GM23338 (cell line): ENCODE results near the gene DLL4. TPM values are rescaled to one million over a fixed set of nuclear protein-coding genes. Genes with fewer than 3 reads are reported as not detected.

Source experiments
- ATAC-seq: fragments of 200-7000 bp; cut with Tn5 transposase; 3 replicates; pipeline ENCODE4 v1.9.1; 2020
- DNase-seq: peaks from one replicate; pipeline ENCODE4 v3.0.0-alpha.2; 2015; ENCODE audit warnings: low spot score
- H2AFZ ChIP-seq: fragments of 200-600 bp; sonication (generic); 2 replicates; pipeline ENCODE4 v1.8.0; 2016; ENCODE audit warnings: antibody characterized with exemption, mild to moderate bottlenecking, moderate library complexity
- H3F3A ChIP-seq: fragments of 200-600 bp; sonication (generic); replicated peaks from 2 replicates; pipeline ENCODE4 v1.8.0; 2017; ENCODE audit warnings: antibody characterized with exemption, mixed run types, low read depth
- H3K27ac ChIP-seq: fragments of 200-600 bp; sonication (generic); 2 replicates; pipeline ENCODE4 v1.6.1; 2016; ENCODE audit warnings: low read depth
- H3K27me3 ChIP-seq: fragments of 200-600 bp; sonication (generic); 2 replicates; pipeline ENCODE4 v1.8.0; 2016; ENCODE audit warnings: mild to moderate bottlenecking, mixed run types, moderate library complexity; ENCODE audit not compliant: insufficient read depth
- H3K36me3 ChIP-seq: fragments of 200-600 bp; sonication (generic); 2 replicates; pipeline ENCODE4 v1.8.0; 2016; ENCODE audit warnings: mild to moderate bottlenecking; ENCODE audit not compliant: insufficient read depth
- H3K4me1 ChIP-seq: fragments of 200-600 bp; sonication (generic); 2 replicates; pipeline ENCODE4 v1.8.0; 2016; ENCODE audit warnings: mild to moderate bottlenecking, moderate library complexity; ENCODE audit not compliant: insufficient read depth
- H3K4me2 ChIP-seq: fragments of 200-600 bp; sonication (generic); 2 replicates; pipeline ENCODE4 v1.7.1; 2017; ENCODE audit warnings: mixed run types
- H3K4me3 ChIP-seq: fragments of 200-600 bp; sonication (generic); 2 replicates; pipeline ENCODE4 v1.6.1; 2016; ENCODE audit warnings: mixed run types
- H3K79me2 ChIP-seq: fragments of 200-600 bp; sonication (generic); replicated peaks from 2 replicates; pipeline ENCODE4 v1.8.0; 2017; ENCODE audit warnings: mild to moderate bottlenecking; ENCODE audit not compliant: insufficient read depth
- H3K9me2 ChIP-seq: fragments of 200-600 bp; sonication (generic); 2 replicates; pipeline ENCODE4 v1.8.0; 2017; ENCODE audit not compliant: insufficient read depth
- H4K20me1 ChIP-seq: fragments of 200-600 bp; sonication (generic); replicated peaks from 2 replicates; pipeline ENCODE4 v1.8.0; 2017; ENCODE audit warnings: mild to moderate bottlenecking; ENCODE audit not compliant: insufficient read depth
- H3K27ac Mint-ChIP-seq: 2 replicates; pipeline ENCODE4 v1.8.0; 2020; ENCODE audit warnings: inconsistent platforms, mild to moderate bottlenecking, moderate library complexity, mixed read lengths
- H3K27me3 Mint-ChIP-seq: 3 replicates; pipeline ENCODE4 v1.8.0; 2022; ENCODE audit warnings: low read depth, mild to moderate bottlenecking, moderate library complexity, mixed read lengths, inconsistent platforms; ENCODE audit not compliant: insufficient read depth, poor library complexity
- H3K36me3 Mint-ChIP-seq: 3 replicates; pipeline ENCODE4 v1.8.0; 2021; ENCODE audit warnings: low read depth, mild to moderate bottlenecking, inconsistent platforms, moderate library complexity, mixed read lengths
- H3K4me1 Mint-ChIP-seq: 3 replicates; pipeline ENCODE4 v1.8.0; 2020; ENCODE audit warnings: mild to moderate bottlenecking, inconsistent platforms, mixed read lengths
- H3K4me3 Mint-ChIP-seq: 3 replicates; pipeline ENCODE4 v1.8.0; 2021; ENCODE audit warnings: moderate library complexity, mild to moderate bottlenecking, inconsistent platforms, mixed read lengths
- H3K9me3 Mint-ChIP-seq: 3 replicates; pipeline ENCODE4 v1.8.0; 2020; ENCODE audit warnings: moderate library complexity, mild to moderate bottlenecking, inconsistent platforms, mixed read lengths
- NANOG ChIP-seq: IDR thresholded peaks from 2 replicates; pipeline ENCODE4 v1.6.1; 2016; ENCODE audit warnings: antibody characterized with exemption, borderline replicate concordance
- POLR2AphosphoS5 ChIP-seq: IDR thresholded peaks from 2 replicates; pipeline ENCODE4 v1.6.1; 2016; ENCODE audit warnings: antibody characterized with exemption, low read depth
- REST ChIP-seq: IDR thresholded peaks from one replicate; pipeline ENCODE4 v1.6.1; 2018; ENCODE audit warnings: antibody characterized with exemption; ENCODE audit not compliant: unreplicated experiment
- ZNF114 ChIP-seq: fragments of 250-450 bp; sonication (Bioruptor Pico); IDR thresholded peaks from 2 replicates; pipeline ENCODE4 v1.5.0; 2020; ENCODE audit warnings: mild to moderate bottlenecking, moderate library complexity
- ZNF331 ChIP-seq: fragments of 250-450 bp; sonication (Bioruptor Pico); IDR thresholded peaks from 2 replicates; pipeline ENCODE4 v1.5.0; 2020; ENCODE audit warnings: low read depth, mild to moderate bottlenecking, moderate library complexity
- ZNF462 ChIP-seq: fragments of 250-450 bp; sonication (Bioruptor Pico); IDR thresholded peaks from 2 replicates; pipeline ENCODE4 v1.5.0; 2020; ENCODE audit warnings: mild to moderate bottlenecking, moderate library complexity
- polyA plus RNA-seq: library from polyadenylated mRNA; unstranded; fragments of >200 nt; fragmentation: Nextera tagmentation; extraction: Ambion mirVana; gene quantifications from 2 replicates; pipeline ENCODE4 v1.2.1, GENCODE V29; 2016
- total RNA-seq: library from RNA; depleted of rRNA; stranded (reverse); fragments of >200 nt; shearing (Covaris generic); gene quantifications from 2 replicates; pipeline ENCODE4 v1.2.3, GENCODE V29; 2014
- TF ChIP-seq, protein P1 (sequence below), 2 experiments: fragments of 200-600 bp in 1 of 2; sonication (generic) in 1 of 2; conservative IDR thresholded peaks; 2 replicates each; pipeline versions ENCODE4 v1.5.1 to v1.6.1; 2016 to 2017; ENCODE audit warnings: antibody characterized with exemption in 2 of 2, low read depth in 2 of 2, mild to moderate bottlenecking in 2 of 2, moderate library complexity in 1 of 2

Gene DLL4
- total and polyA plus RNA-seq, 2 experiments from 2014 or later = 0.31 to 0.99 TPM

DNA sequence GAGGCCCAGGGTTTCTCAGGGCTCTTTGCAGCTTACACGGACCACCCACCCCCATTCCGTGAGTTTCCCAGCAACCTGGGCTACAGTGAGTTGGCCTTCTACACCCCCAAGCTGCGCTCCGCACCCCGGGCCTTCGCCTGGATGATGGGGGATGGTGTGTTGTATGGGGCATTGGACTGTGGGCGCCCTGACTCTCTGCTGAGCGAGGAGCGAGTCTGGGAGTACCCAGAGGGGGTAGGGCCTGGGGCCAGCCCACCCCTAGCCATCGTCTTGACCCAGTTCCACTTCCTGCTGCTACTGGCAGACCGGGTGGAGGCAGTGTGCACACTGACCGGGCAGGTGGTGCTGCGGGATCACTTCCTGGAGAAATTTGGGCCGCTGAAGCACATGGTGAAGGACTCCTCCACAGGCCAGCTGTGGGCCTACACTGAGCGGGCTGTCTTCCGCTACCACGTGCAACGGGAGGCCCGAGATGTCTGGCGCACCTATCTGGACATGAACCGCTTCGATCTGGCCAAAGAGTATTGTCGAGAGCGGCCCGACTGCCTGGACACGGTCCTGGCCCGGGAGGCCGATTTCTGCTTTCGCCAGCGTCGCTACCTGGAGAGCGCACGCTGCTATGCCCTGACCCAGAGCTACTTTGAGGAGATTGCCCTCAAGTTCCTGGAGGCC is 29.5 kb upstream of the DLL4 start:
- Mint-ChIP-seq H3K9me3 (no peaks in the 10 kb centered on the region; the same call in 2 of the 3 replicates), H3K4me1 (peaks cover 9% of the 10 kb centered on the region), H3K27ac (no peak overlapping the region), H3K4me3 (no peak overlapping the region), H3K27me3 (peaks cover 16% of the 10 kb centered on the region), H3K36me3 (peaks cover 83% of the 10 kb centered on the region)
- no peaks in the 10 kb centered on the region for H3K27me3 ChIP-seq
- DNase-seq (no peak), ATAC-seq (no peak)
- peaks cover 23% of the 10 kb centered on the region for H3K36me3 ChIP-seq
- no peaks in the 10 kb centered on the region for H3K9me2 ChIP-seq
- H4K20me1 ChIP-seq = peaks cover 16% of the 10 kb centered on the region
- no peak overlapping the region for H2AFZ ChIP-seq
- H3K79me2 ChIP-seq = peaks cover 25% of the 10 kb centered on the region
- no peaks in the 10 kb centered on the region; the same call in 1 of the 2 replicates for H3K4me1 ChIP-seq
- H3F3A ChIP-seq = peaks cover 10% of the 10 kb centered on the region; the same call in 1 of the 2 replicates
- no peak overlapping the region for H3K27ac ChIP-seq
- H3K4me2 ChIP-seq = no peak overlapping the region
- TF ChIP-seq, protein P1, sequence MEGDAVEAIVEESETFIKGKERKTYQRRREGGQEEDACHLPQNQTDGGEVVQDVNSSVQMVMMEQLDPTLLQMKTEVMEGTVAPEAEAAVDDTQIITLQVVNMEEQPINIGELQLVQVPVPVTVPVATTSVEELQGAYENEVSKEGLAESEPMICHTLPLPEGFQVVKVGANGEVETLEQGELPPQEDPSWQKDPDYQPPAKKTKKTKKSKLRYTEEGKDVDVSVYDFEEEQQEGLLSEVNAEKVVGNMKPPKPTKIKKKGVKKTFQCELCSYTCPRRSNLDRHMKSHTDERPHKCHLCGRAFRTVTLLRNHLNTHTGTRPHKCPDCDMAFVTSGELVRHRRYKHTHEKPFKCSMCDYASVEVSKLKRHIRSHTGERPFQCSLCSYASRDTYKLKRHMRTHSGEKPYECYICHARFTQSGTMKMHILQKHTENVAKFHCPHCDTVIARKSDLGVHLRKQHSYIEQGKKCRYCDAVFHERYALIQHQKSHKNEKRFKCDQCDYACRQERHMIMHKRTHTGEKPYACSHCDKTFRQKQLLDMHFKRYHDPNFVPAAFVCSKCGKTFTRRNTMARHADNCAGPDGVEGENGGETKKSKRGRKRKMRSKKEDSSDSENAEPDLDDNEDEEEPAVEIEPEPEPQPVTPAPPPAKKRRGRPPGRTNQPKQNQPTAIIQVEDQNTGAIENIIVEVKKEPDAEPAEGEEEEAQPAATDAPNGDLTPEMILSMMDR (conservative IDR thresholded peaks at IDR 0.05; ENCODE audit: low read depth in 2 of 2) = no peak
- TF ChIP-seq REST (no peak), NANOG (no peak), POLR2AphosphoS5 (no peak), ZNF331 (CRISPR knock-in tag) (no peak), ZNF114 (CRISPR knock-in tag) (no peak), ZNF462 (CRISPR knock-in tag) (no peak)
- H3K4me3 ChIP-seq = no peak overlapping the region
